H1 (cell line): Measurements from ENCODE around the gene GLMP. TPM values are rescaled to one million over a fixed set of nuclear protein-coding genes. Genes with fewer than 3 reads are reported as not detected.
A peak's percentile ranks its signal among the peaks of the same experiment; 100 is the strongest.

ENCODE experiments used
- CTCF ChIA-PET: fragments of 300-600 bp; sonication (Branson Sonifier 250); formaldehyde crosslinking; loops from one replicate; lab custom pipeline; 2021; ENCODE audit not compliant: partially characterized antibody; lab: Charles Lee
- POLR2A ChIA-PET: fragments of 300-600 bp; sonication (Branson Sonifier 250); formaldehyde crosslinking; loops from one replicate; lab custom pipeline; 2021; ENCODE audit warnings: inconsistent platforms; ENCODE audit not compliant: partially characterized antibody; lab: Charles Lee
- DNase-seq, 2 experiments: peaks; one replicate each; pipeline versions ENCODE4 v3.0.0 to v3.0.0-alpha.2; 2010 to 2022; ENCODE audit warnings: low spot score in 2 of 2, low read depth in 1 of 2, mixed read lengths in 1 of 2
- FAIRE-seq: peaks from 2 replicates; lab custom pipeline; 2011; peaks lifted over from hg19 to GRCh38; lab: Jason Lieb, UNC
- H2AFZ ChIP-seq: 2 replicates; pipeline ENCODE4 v1.8.1; 2012; ENCODE audit warnings: low read length, inconsistent platforms
- H2AK5ac ChIP-seq: 2 replicates; pipeline ENCODE4 v1.6.1; 2013; ENCODE audit warnings: low read depth, low read length
- H2BK120ac ChIP-seq: replicated peaks from 2 replicates; pipeline ENCODE3; 2013; ENCODE audit warnings: low read depth, low read length, inconsistent platforms
- H2BK12ac ChIP-seq: 2 replicates; pipeline ENCODE4 v1.6.1; 2013; ENCODE audit warnings: low read depth, low read length
- H2BK15ac ChIP-seq: 2 replicates; pipeline ENCODE4 v1.6.1; 2013; ENCODE audit warnings: low read length
- H2BK20ac ChIP-seq: 2 replicates; pipeline ENCODE4 v1.6.1; 2013; ENCODE audit warnings: low read length
- H2BK5ac ChIP-seq: 2 replicates; pipeline ENCODE4 v1.6.1; 2013; ENCODE audit warnings: low read depth, low read length
- H3K14ac ChIP-seq: 2 replicates; pipeline ENCODE4 v1.6.1; 2013; ENCODE audit warnings: inconsistent platforms; ENCODE audit not compliant: insufficient read length
- H3K18ac ChIP-seq: 2 replicates; pipeline ENCODE4 v1.6.1; 2013; ENCODE audit warnings: low read length; ENCODE audit errors: extremely low read depth
- H3K23ac ChIP-seq: 2 replicates; pipeline ENCODE4 v1.6.1; 2013; ENCODE audit warnings: inconsistent platforms; ENCODE audit not compliant: insufficient read length
- H3K23me2 ChIP-seq: 2 replicates; pipeline ENCODE4 v1.6.1; 2013; ENCODE audit warnings: low read depth, low read length
- H3K27ac ChIP-seq: 2 replicates; pipeline ENCODE4 v1.6.1; 2011; ENCODE audit warnings: low read depth, low read length, inconsistent platforms
- H3K27me3 ChIP-seq, 4 experiments: replicated peaks in 1 of 4; 1 replicate in 1 of 4; 2 replicates in 3 of 4; pipeline versions ENCODE4 v1.6.1 to v1.8.1; 2011 to 2013; ENCODE audit warnings: low read length in 3 of 4, mild to moderate bottlenecking in 3 of 4, inconsistent platforms in 2 of 4, mixed read lengths in 2 of 4, moderate library complexity in 1 of 4; ENCODE audit not compliant: control insufficient read depth in 3 of 4, insufficient read depth in 3 of 4; ENCODE audit errors: extremely low read depth in 1 of 4
- H3K36me3 ChIP-seq, 4 experiments: 2 replicates each; pipeline versions ENCODE4 v1.6.1 to v1.8.1; 2011 to 2013; ENCODE audit warnings: mild to moderate bottlenecking in 4 of 4, low read length in 3 of 4, moderate library complexity in 2 of 4, control low read depth in 1 of 4, inconsistent platforms in 1 of 4; ENCODE audit not compliant: insufficient read depth in 4 of 4, control insufficient read depth in 2 of 4
- H3K4ac ChIP-seq: replicated peaks from 2 replicates; pipeline ENCODE3; 2013; ENCODE audit warnings: low read length, low read depth, mixed read lengths, inconsistent platforms; ENCODE audit not compliant: insufficient read length
- H3K4me1 ChIP-seq, 4 experiments: replicated peaks in 1 of 4; 1 replicate in 1 of 4; 2 replicates in 3 of 4; pipeline versions ENCODE4 v1.6.1 to v1.8.1; 2011 to 2013; ENCODE audit warnings: low read length in 3 of 4, inconsistent platforms in 2 of 4, mixed read lengths in 1 of 4; ENCODE audit not compliant: insufficient read depth in 4 of 4, control insufficient read depth in 3 of 4
- H3K4me2 ChIP-seq, 2 experiments: 2 replicates each; pipeline versions ENCODE4 v1.6.1 to v1.8.1; 2011 to 2013; ENCODE audit warnings: low read depth in 2 of 2, low read length in 2 of 2, control low read depth in 1 of 2, inconsistent platforms in 1 of 2, mild to moderate bottlenecking in 1 of 2; ENCODE audit not compliant: insufficient read depth in 1 of 2
- H3K4me3 ChIP-seq, 4 experiments: fragments of 200-600, 300-600 bp in 1 of 4; sonication (generic), shearing (Covaris generic), sonication (Bioruptor Twin) in 1 of 4; 2 replicates each; pipeline versions ENCODE4 v1.5.1 to v1.8.1; 2011 to 2016; ENCODE audit warnings: low read length in 4 of 4, low read depth in 3 of 4, control low read depth in 2 of 4, inconsistent platforms in 2 of 4, mild to moderate bottlenecking in 2 of 4, mixed read lengths in 1 of 4, moderate library complexity in 1 of 4; ENCODE audit not compliant: insufficient read depth in 2 of 4; ENCODE audit errors: extremely low read depth in 1 of 4
- H3K56ac ChIP-seq: replicated peaks from 2 replicates; pipeline ENCODE3; 2013; ENCODE audit warnings: low read depth, mild to moderate bottlenecking, mixed read lengths, low read length, inconsistent platforms; ENCODE audit not compliant: insufficient read length
- H3K79me1 ChIP-seq: 2 replicates; pipeline ENCODE4 v1.6.1; 2013; ENCODE audit warnings: low read depth, low read length, control low read depth
- H3K79me2 ChIP-seq, 2 experiments: 2 replicates each; pipeline versions ENCODE4 v1.6.1 to v1.8.1; 2012 to 2013; ENCODE audit warnings: low read length in 2 of 2, mild to moderate bottlenecking in 2 of 2, inconsistent platforms in 1 of 2; ENCODE audit not compliant: insufficient read depth in 2 of 2, control insufficient read depth in 1 of 2
- H3K9ac ChIP-seq, 4 experiments: replicated peaks in 1 of 4; 1 replicate in 1 of 4; 2 replicates in 3 of 4; pipeline versions ENCODE4 v1.6.1 to v1.8.1; 2011 to 2013; ENCODE audit warnings: low read depth in 3 of 4, low read length in 3 of 4, control low read depth in 2 of 4, mild to moderate bottlenecking in 2 of 4, moderate library complexity in 2 of 4, inconsistent platforms in 1 of 4; ENCODE audit errors: extremely low read depth in 1 of 4
- H3K9me3 ChIP-seq, 2 experiments: 2 replicates each; pipeline versions ENCODE4 v1.6.1 to v1.8.1; 2012 to 2013; ENCODE audit warnings: mild to moderate bottlenecking in 2 of 2, moderate library complexity in 2 of 2, control low read depth in 1 of 2, inconsistent platforms in 1 of 2, low read depth in 1 of 2, low read length in 1 of 2, mixed read lengths in 1 of 2; ENCODE audit not compliant: insufficient read depth in 2 of 2
- H4K20me1 ChIP-seq, 2 experiments: replicated peaks in 1 of 2; 2 replicates each; pipeline versions ENCODE3 to v1.8.1; 2011 to 2013; ENCODE audit warnings: inconsistent platforms in 2 of 2, low read length in 2 of 2, mild to moderate bottlenecking in 1 of 2; ENCODE audit not compliant: insufficient read depth in 2 of 2, control insufficient read depth in 1 of 2
- H4K5ac ChIP-seq: 2 replicates; pipeline ENCODE4 v1.6.1; 2013; ENCODE audit warnings: low read length, low read depth, mixed read lengths, inconsistent platforms; ENCODE audit not compliant: insufficient read length
- H4K8ac ChIP-seq: 2 replicates; pipeline ENCODE4 v1.8.0; 2013; ENCODE audit warnings: mild to moderate bottlenecking, moderate library complexity, low read length, inconsistent platforms; ENCODE audit not compliant: insufficient read depth; ENCODE audit errors: extremely low read depth
- H4K91ac ChIP-seq: replicated peaks from 2 replicates; pipeline ENCODE3; 2013; ENCODE audit warnings: low read length, mixed read lengths, inconsistent platforms; ENCODE audit not compliant: insufficient read length
- BCL11A ChIP-seq, 2 experiments: IDR thresholded peaks; one replicate each; pipeline ENCODE4 v1.6.1; 2011; ENCODE audit warnings: low read depth in 2 of 2, low read length in 2 of 2, mild to moderate bottlenecking in 2 of 2
- POLR2A ChIP-seq, 2 experiments: IDR thresholded peaks; 1 replicate in 1 of 2; 2 replicates in 1 of 2; pipeline ENCODE4 v1.6.1; 2011; ENCODE audit warnings: low read depth in 2 of 2, low read length in 2 of 2, mild to moderate bottlenecking in 2 of 2; ENCODE audit errors: control extremely low read depth in 1 of 2
- RNF2 ChIP-seq: fragments of 200-900, 300-1000 bp; sonication (generic); IDR thresholded peaks from 2 replicates; pipeline ENCODE4 v1.7.1; 2016; ENCODE audit warnings: borderline replicate concordance, low read depth, mild to moderate bottlenecking, antibody characterized with exemption, low read length; ENCODE audit not compliant: poor library complexity, severe bottlenecking; ENCODE audit errors: missing control alignments
- WGBS, 2 experiments: shearing (Covaris generic) in 1 of 2; methylation state at CpG; one replicate each; pipeline versions ENCODE4 v1.1.6 to v1.1.7; 2013 to 2015; ENCODE audit warnings: low lambda C conversion rate in 2 of 2, mixed read lengths in 2 of 2, inconsistent platforms in 1 of 2, low coverage in 1 of 2, missing lambda C conversion rate in 1 of 2; ENCODE audit not compliant: insufficient replicate concordance in 2 of 2, insufficient coverage in 1 of 2, insufficient read length in 1 of 2; ENCODE audit errors: extremely low coverage in 1 of 2, missing lambda C conversion rate in 1 of 2; 5-methylcytosine and 5-hydroxymethylcytosine counted together
- polyA plus RNA-seq, 7 experiments: library from polyadenylated mRNA; depleted of rRNA in 3 of 7; stranded (reverse) in 5 of 7; unstranded in 2 of 7; fragments of >200 nt in 5 of 7; fragments of 200-250 nt in 2 of 7; gene quantifications; 1 replicate in 5 of 7; 2 replicates in 1 of 7; 4 replicates in 1 of 7; pipeline versions ENCODE4 v1.2.1 to v1.2.3, GENCODE V29; 2011 to 2013; ENCODE audit warnings: missing spikeins in 2 of 7, mixed read lengths in 2 of 7
- total RNA-seq: library from RNA; stranded (reverse); fragmentation: NEBNext Ultra II Directional; extraction: Animal tissue kit (Norgen Biotek cat#: 25700); gene quantifications from 2 replicates; pipeline ENCODE4 v1.2.1, GENCODE V29; 2021

GLMP gene
- total and polyA plus RNA-seq, 2 of the 8 experiments (the other 6 are each of a cell fraction or from before 2014, with no cell fraction given), result 48.1 to 59.5 TPM

- Histone ChIP-seq H4K20me1 (peaks cover 0 to 6% of the 10 kb centered on the region in 2 experiments), H3K36me3 (peaks cover 41 to 82% (median 73%) of the 10 kb centered on the region in 4 experiments), H2AK5ac (no peak overlapping the region), H3K27me3 (no peaks in the 10 kb centered on the region), H4K5ac (no peak overlapping the region), H3K9me3 (peaks cover 0 to 2% of the 10 kb centered on the region in 2 experiments; a peak in 1 of 4 replicates), H4K8ac (no peak overlapping the region), H3K79me2 (no peaks in the 10 kb centered on the region), H3K4me3 (no peak overlapping the region), H3K4ac (no peak overlapping the region), H3K56ac (no peak overlapping the region)
- ChIA-PET CTCF (interaction anchor here (0.8 kb wide), 1 partner anchor 181 kb away, joined by 4 read pairs; no protein-coding TSS in a partner anchor), POLR2A (no interaction called here)
- 96% methylated on average over 13 of the region's 13 CpGs; no CpG with 5 or more reads in 1 of the 2 experiments for WGBS, 2 experiments
- no peak for FAIRE-seq
- TF ChIP-seq BCL11A (IDR thresholded peaks at IDR 0.05; ENCODE audit: low read depth in 2 of 2, low read length in 2 of 2) (no peak), POLR2A (IDR thresholded peaks at IDR 0.05; ENCODE audit: control extremely low read depth in 1 of 2, low read depth in 2 of 2, low read length in 2 of 2) (0 out of 3 replicates have a peak, but pooled peaks of 1 of the 2 experiments have one; percentile 4), RNF2 (no peak)
- TF ChIP-seq, all 59 proteins: peak for 1
- Histone ChIP-seq H2BK15ac (no peak overlapping the region), H3K14ac (no peak overlapping the region), H2BK20ac (no peak overlapping the region), H2BK120ac (no peak overlapping the region), H3K18ac (no peak overlapping the region), H3K79me1 (no peaks in the 10 kb centered on the region), H3K27ac (no peak overlapping the region), H2BK12ac (no peak overlapping the region), H2AFZ (no peak overlapping the region), H2BK5ac (no peak overlapping the region), H3K23me2 (no peaks in the 10 kb centered on the region), H3K23ac (no peak overlapping the region), H4K91ac (no peak overlapping the region), H3K4me2 (no peak overlapping the region), H3K9ac (no peak overlapping the region), H3K4me1 (no peaks in the 10 kb centered on the region)
- no peak for DNase-seq
These were observed 29.4 kb downstream of the GLMP start for GRCh38 chr1:156266051-156266450.
